GM18526 (cell line): Measurements from ENCODE around the gene BRPF1.

ENCODE experiments used
- POLR2A ChIP-seq: IDR thresholded peaks from 3 replicates; pipeline ENCODE4 v1.6.1; 2011; ENCODE audit not compliant: insufficient read length; ENCODE audit errors: extremely low read depth

BRPF1 gene

GRCh38 chr3:9731206-9732079 is at the start of gene BRPF1:
TSS of gene BRPF1 (plus strand) at chr3:9731735. CDS start at chr3:9734141, 2,406 bp downstream.
- peak; percentile 75 for TF ChIP-seq POLR2A

GRCh38 chr3:9682096-9682495 is 49.4 kb upstream of the BRPF1 start:
- no peak for TF ChIP-seq POLR2A

GRCh38 chr3:9683426-9683825 is 48.1 kb upstream of the BRPF1 start:
- TF ChIP-seq POLR2A, result no peak

- TF ChIP-seq POLR2A, result no peak
Measured at GRCh38 chr3:9685216-9686049, 46.1 kb upstream of the BRPF1 start.

- TF ChIP-seq POLR2A, result no peak
Measured at GRCh38 chr3:9686050-9686550, 45.4 kb upstream of the BRPF1 start.

- TF ChIP-seq POLR2A, result no peak
Measured at GRCh38 chr3:9686703-9687102, 44.8 kb upstream of the BRPF1 start.

- no peak for TF ChIP-seq POLR2A
Measured at GRCh38 chr3:9687514-9687913, 44.0 kb upstream of the BRPF1 start.

GRCh38 chr3:9688961-9689360 is 42.6 kb upstream of the BRPF1 start:
- no peak for TF ChIP-seq POLR2A

GRCh38 chr3:9689757-9690156 is 41.8 kb upstream of the BRPF1 start:
- no peak for TF ChIP-seq POLR2A

- TF ChIP-seq POLR2A, result no peak
Measured at GRCh38 chr3:9690451-9691450, 40.8 kb upstream of the BRPF1 start.

GRCh38 chr3:9691636-9692035 is 39.9 kb upstream of the BRPF1 start:
- no peak for TF ChIP-seq POLR2A

- TF ChIP-seq POLR2A, result no peak
Measured at GRCh38 chr3:9692416-9692815, 39.1 kb upstream of the BRPF1 start.

- no peak for TF ChIP-seq POLR2A
Measured at GRCh38 chr3:9695345-9695744, 36.2 kb upstream of the BRPF1 start.

GRCh38 chr3:9695746-9696145 is 35.8 kb upstream of the BRPF1 start:
- TF ChIP-seq POLR2A, result no peak
